IPS-NIHi7 (cell line): ENCODE results near the gene METTL17.
"Not testable (repeated sequence)": the region's sequence is repeated elsewhere in the genome, so short reads cannot be mapped to it uniquely, and the experiment has no call there.

Experiments
- DNase-seq: peaks from one replicate; pipeline ENCODE4 v3.0.0; 2012; ENCODE audit warnings: mixed read lengths; ENCODE audit errors: extremely low spot score

Gene METTL17, protein sequence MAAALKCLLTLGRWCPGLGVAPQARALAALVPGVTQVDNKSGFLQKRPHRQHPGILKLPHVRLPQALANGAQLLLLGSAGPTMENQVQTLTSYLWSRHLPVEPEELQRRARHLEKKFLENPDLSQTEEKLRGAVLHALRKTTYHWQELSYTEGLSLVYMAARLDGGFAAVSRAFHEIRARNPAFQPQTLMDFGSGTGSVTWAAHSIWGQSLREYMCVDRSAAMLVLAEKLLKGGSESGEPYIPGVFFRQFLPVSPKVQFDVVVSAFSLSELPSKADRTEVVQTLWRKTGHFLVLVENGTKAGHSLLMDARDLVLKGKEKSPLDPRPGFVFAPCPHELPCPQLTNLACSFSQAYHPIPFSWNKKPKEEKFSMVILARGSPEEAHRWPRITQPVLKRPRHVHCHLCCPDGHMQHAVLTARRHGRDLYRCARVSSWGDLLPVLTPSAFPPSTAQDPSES

DNA sequence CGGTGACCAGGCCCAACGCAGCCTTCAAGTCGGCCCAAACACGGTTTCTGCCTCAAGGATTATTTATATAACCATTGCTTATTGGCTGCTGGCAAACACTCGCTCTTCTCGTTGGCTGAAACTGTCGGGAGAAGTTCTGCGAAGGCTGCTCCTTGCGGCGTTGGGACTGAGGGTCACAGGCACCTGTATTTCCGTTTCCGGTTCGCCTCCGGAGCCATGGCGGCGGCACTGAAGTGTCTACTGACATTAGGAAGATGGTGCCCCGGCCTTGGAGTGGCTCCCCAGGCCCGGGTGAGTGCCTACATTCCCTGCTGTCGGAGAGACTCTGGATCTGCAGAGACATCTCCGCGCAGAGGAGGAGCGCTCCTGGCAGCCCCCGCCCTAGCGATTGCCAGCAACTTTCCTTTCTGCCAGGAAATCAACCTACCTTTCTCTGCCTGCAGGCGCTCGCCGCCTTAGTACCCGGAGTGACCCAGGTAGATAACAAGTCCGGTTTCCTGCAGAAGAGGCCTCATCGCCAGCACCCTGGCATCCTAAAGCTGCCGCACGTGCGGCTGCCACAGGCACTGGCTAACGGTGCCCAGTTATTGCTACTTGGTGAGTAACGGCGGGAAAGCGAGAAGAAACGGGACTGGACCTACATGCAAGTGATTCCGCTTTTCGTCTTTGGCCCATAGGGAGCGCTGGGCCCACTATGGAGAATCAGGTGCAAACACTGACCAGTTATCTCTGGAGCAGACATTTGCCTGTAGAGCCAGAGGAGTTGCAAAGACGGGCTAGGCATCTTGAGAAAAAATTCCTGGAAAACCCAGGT lies at the start of gene METTL17:
Gene METTL17, plus strand, starts transcription at position 194 of the 814 bp plus-strand sequence. Its CDS starts 23 bp downstream, at position 217.
- peak; percentile 93 for DNase-seq

DNA sequence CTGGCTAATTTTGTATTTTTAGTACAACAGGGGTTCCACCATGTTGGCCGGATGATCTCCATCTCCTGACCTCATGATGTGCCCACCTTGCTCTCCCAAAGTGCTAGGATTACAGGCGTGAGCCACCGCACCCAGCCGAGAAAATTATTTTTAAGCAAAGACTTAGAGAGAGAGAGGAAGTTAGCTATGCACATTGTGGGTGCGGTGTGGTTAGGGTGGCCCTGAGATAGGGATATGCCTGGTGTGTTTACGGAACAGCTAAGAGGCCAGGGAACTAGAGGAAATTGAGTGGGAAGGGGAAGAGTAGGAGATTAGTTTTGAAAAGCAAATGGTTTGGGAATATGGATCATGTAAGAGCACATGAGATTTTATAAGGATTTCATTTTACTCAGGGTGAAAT lies 44.6 kb upstream of the METTL17 start:
- not testable (repeated sequence) for DNase-seq

DNA sequence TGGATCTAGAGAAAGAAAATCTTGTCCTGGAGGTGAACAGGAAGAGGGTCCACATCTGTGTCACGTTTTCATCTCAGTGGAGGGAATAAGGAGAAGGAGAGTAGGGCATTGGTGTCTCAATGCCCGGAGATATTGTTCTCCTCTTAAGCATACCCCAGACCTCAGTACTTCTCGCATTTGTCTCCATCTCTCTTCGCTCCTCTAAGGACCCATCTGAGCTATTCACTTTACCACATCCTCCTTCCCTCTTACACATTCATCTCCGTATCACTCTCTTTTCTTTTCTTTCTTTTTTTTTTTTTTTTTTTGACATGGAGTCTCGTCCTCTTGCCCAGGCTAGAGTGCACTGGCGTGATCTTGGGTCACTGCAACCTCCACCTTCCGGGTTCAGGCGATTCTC lies 43.1 kb upstream of the METTL17 start:
- DNase-seq: not testable (repeated sequence)

DNA sequence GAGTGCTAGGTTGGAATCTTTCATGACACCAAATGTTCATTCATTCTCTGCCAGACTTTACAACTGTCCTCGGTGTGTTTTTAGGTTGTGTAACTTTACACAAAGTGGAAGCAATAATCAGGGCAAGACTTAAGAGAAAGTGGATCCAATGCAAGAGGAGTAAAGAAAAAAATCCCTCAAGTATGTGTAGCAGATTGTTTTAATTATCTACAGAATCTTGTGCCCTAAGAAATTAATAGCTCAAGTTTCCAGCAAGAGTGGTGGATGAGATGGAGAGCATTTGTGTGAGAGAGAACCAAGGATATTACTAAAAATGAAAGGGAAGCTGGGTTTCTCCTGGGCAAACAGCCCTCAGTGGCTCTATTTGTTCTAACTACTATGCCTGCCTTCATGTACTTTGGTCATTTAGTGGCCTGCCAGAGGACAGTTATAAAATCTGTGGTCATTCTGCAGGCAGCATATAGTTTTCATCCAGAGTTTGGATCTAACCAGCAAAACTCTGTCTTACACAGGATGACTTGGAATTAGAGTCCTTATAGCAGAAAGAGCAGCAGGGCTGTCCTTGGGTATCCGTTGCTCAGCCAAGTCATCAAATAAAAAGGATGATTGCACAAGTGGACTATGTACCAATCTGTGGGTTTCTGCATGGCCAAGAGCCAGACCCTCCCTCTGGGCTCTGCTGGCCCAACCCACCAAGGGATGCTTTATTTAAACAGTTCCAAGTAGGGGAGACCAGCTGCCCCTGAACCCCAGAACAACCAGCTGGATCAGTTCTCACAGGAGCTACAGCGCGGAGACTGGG lies 34.8 kb upstream of the METTL17 start, which contains the start of gene RNASE2:
Gene RNASE2, plus strand, starts transcription at position 752 of the 802 bp plus-strand sequence. CDS start 285 bp downstream, outside the sequence.
- not testable (repeated sequence) for DNase-seq

DNA sequence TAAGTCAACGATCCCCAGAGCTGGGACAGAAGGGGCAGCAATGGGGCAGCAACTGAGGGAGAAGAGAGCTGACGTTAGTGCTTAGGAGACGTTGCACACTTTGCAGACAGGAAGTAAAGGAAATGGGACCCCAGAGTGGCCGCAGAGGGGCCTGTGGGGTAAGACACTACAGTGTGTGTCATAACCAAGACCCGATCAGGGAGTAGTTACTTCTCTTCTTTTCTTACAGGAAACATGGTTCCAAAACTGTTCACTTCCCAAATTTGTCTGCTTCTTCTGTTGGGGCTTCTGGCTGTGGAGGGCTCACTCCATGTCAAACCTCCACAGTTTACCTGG lies 34.3 kb upstream of the METTL17 start:
- not testable (repeated sequence) for DNase-seq

DNA sequence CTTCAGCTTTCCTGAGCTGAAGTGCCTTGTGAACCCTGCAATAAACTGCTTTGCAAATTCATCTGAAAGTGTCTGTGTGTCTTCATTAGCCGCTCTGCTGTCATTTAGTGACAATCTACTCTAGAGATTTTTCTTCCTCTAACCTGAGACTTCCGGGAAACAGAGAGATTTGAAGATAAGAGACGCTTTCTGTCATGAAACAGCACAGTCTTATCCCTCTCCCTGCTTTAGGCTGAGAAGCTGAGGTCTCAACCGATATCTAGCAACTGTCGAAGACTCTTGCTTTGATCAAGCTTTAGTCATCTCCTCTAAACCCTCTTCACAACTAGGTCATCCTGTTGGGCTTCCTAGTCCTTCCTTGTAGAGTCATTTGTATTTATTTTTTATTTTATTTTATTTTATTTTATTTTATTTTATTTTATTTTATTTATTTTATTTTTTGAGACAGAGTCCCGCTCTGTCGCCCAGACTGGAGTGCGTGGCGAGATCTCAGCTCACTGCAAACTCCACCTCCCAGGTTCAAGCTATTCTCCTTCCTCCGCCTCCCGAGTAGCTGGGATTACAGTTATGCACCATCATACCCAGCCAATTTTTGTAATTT lies 33.3 kb upstream of the METTL17 start:
- DNase-seq: no peak

DNA sequence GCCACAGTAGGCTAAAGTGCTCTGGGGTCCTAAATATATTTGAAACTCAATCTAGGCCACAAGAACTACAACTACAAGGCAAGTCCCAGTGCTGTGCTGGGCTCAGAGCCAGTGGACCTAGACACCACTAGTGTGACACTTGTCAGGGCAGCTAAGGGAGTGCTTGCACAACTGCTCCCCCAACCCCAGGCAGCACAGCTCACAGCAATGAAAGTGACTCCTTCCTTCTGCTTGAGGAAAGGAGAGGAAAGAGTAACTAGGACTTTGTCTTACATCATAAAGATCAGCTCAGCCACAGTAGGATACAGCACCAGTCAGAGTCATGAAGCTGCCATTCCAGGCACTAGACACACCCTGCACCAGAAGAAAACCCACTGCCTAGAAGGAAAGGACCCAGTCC lies 30.8 kb upstream of the METTL17 start:
- not testable (repeated sequence) for DNase-seq

DNA sequence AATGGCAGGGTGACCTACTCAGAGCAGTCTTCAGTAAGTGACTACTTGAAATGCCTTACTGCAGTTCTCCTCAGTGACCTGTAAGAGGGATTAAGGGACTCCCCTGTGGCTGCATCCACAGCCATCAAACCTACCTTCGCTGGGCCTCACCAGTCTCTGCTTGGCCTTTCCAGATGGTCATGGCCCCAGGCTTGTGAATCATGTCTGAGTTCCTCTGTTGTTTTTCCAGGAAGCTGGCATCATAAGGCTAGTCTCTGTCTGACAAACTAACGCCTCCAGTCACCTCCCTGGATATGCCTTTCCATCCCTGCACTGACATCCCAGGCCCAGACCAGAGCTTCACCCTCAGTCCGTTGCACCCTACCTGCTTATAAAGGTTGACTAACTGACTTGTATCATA lies 20.4 kb upstream of the METTL17 start:
- DNase-seq: no peak

DNA sequence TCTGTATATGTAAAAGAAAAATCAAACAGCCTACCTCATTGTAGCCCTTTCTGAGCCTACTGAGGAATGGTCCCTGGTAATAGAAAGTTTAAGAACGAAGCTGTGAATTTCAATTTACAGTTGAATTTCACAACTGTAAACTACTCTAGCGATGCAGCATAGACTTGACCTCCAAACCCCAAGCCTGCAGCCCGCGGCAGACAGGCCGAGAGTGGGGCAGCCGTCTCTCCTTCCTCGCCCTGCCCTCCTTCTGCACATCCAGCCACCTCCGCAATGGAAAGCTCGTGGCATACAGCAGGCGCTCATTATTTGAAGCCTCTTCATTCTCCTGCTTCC lies 19.2 kb upstream of the METTL17 start:
- no peak for DNase-seq

DNA sequence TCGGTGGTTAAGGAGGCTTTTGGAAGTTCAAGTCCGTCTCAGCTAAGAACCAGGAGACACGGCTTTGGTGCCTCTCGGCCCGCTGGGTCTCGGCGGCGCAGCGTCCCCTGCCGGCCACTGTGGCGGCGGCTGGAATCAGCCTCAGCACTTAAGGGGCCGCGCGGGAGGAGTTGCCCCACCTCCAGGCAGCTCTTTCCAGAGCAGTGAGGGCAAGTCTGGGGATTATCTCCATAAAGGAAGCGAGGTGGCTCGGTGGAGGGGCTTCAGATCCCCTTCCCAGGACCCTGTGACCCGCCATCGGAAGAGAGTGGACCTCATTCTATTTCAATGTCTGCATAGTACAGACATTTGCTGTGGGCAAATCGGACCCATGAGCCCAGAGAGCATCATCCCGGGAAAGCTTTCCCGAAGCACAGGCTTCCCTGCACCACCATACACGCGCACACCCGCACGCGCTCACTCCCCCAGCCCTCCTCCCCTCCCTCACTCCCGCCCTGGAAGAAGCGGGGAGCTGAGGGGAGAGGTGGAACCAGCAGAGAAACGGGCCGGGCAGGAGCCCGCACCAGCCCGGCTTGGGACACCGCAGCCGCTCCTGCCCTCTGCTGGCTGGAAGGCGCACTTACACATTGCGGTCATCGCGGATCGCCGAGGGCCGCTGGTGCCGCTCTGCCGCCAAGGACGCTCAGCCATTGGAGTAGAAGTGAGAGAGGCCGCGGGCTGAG lies 18.6 kb upstream of the METTL17 start:
- DNase-seq: peak; percentile 92

DNA sequence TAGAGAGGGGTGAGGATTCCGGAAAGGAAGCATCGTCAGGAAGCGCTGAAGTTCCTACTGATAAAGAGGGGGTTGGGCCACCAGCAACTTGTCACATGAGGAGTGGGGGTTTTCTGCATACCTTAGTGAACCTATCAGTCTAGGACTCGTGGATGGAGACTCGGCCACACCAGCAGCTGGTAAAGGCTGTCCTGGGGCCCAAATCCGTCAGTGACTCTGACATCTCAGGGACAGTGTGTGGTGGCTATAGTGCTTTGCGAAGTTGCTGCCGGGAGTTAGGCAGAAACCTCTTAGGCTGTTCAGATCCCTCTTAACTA lies 18.1 kb upstream of the METTL17 start:
- no peak for DNase-seq

DNA sequence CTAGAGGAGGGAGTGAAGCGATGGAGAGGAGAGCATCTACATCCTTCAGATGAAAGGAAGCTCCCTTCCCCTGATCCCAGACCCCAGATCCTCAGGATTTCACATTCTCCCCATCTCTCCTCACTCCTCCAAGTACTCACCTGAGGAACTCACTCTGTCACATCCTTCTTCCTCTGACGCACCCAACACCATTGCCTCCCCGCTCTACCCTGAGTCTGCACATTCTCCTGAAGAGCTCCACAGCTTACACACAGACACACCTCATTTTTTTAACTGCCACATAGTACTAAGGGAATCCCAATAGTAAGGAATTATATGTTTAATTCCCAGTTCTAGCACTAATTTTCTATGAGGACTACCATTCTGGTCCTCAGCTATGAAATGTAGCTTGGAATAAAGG lies 16.3 kb upstream of the METTL17 start:
- no peak for DNase-seq

DNA sequence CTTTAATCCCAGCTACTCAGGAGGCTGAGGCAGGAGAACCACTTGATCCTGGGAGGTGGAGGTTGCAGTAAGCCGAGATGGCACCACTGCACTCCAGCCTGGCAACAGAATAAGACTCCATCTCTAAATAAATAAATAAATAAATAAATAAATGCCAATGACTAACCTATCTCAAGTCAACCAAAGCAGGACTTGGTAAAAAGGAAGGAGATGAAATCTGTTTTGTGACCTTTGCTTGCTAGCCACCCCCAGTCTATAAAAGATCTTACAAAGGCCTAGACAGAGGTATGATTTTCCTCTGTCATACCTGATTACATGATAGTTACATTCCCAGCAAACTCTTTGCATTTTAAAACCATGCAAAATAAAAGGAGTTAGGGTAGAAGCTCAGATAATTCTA lies 13.5 kb upstream of the METTL17 start:
- no peak for DNase-seq

DNA sequence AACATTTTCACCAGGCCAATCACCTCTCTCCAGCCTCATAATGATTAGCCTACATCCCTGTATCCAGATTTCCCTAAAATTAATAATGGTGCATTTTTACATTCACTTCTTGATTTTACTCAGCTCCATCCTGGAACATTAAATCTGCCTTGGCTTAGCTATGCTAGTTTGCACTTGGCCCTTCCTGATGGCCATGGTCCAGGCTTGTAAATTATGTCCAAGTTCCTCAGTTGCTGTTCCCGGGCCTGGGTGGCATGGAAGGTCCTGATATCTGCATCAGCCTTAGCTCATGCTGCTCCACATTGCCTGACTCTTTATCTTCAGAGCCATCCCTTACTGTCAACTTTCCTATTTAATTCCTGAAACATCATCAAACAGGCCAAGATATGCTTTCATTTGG lies 11.1 kb upstream of the METTL17 start:
- no peak for DNase-seq

DNA sequence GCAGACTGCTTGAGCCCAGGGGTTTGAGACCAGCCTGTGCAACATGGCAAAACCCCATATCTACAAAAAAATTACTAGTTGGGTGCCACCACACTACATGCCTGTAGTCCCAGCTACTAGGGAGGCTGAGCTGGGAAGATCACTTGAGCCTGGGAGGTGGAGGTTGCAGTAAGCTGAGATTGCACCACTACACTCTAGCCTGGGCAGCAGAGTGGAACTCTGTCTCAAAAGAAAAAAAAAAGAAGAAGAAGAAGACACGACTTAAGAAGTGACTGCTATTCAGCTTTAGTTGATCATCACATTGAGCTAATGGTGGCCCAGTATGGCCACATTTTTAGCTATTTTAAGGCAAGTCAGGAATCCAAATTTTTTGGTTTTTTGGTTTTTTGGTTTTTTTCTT lies 8.9 kb upstream of the METTL17 start:
- no peak for DNase-seq

DNA sequence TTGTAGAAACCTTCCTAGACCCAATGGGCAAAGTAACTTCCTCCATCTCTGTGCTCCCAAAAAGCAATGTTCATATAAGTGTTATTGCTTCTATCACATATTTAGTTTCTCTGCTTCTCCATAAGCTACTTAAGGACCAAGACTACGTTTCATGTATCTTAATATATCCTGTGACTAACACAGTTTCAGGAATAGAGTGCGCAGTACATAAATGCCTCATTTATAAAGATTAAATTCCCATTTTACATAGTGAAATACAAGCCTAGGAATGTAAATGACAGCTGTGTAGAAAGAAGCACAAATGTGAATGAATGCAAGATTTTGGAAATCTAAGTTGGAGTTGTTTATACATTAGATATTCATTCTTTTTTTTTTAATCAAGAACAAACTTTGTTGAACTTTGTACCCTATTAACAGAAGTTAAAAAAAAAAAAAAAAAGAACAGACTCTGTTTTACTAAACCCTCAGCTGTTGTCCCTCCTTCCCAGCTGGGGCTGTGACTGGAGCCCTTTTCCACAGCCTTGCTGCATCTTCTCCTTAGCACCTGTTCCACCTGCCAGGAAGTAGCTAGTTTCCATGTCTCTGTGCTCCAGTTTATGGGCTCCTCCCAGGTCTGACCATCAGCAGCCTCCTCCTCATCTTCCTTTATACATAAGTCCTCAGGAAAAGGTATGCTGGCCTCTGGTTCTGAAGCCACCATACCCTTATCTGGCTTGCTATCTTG lies 7.0 kb upstream of the METTL17 start:
- DNase-seq: no peak

DNA sequence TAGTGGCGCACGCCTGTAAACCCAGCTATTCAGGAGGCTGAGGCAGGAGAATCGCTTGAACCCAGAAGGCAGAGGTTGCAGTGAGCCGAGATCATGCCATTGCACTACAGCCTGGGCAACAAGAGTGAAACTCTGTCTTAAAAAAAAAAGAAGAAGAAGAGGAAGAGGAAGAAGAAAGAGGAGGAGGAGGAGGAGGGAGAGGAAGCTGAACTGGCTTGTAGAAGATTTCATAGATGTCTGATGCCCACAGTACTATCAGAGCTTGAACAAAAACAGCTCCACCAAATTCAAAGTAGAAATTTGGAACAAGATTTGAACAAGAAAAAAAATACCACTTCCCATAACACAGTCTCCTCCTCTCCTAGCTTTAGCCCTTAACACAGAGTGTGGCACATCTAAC lies 4.1 kb upstream of the METTL17 start:
- not testable (repeated sequence) for DNase-seq

DNA sequence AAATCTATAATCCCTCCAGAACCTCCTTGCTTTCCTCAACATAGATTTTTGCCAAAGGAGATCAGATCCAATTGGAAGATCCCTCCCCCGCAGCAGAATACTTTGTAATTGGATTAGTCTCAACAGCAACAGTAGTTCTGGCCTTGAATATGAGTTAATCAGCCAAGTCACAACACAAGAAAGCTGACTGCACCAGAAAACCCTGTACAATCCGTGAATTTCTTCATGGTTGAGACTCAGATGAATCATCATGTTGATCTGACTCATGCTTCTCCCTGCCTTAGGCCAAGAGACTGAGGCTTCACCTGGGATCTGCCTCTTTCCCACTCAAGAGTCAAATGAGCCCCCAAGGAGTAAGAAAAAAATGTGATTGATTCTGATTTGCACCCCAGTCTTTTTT lies 3.0 kb upstream of the METTL17 start:
- DNase-seq: no peak

DNA sequence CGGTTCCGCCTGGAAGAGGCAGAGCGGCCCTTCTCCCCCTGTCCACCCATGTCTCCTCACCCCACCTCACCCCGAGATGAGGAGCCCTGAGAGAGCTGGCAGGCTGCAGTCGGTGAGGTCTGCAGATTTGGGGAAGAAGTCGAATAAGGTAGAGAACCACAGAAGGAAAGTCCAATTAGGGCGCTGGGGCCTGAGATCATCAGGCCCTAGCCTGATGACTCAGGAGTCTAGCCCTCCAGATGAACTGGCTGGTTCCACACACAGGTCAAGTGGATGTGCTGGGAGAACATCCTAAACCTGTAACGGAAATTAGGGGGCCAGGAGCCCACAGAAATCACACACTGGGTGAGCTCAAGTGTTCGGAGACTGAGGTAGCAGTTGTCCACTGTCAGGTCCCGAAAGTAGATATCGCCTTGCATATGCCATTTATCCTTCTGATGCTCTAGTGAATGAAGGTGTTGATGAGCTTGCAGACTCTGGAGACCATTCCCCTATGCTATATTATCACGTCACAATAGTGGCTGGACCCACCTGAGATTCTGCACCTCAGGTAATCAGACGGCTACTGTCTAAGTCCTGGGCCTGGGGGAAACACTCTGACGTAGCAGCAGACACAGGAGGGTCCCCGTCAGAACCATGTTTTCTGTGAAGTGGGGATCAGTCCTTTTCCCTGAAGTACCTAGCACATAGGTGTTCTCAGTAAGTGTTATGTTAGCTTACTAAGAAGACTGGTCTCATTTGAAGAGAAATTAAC lies 886 bp upstream of the METTL17 start:
- DNase-seq: no peak

DNA sequence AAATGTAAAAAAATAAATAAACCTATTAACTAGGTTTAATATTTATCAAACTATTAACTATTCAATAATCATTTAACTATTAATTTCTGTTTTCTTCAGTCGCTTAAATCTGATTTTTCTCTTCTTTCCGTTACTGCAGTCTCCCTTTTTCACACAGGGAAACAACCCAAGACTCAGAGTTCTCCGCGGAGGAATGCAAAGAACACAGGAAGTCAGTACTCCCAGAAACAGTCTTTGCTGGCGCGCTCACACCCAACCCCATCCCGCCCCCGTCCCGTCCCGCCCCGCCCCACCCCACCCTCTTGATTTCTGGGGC lies 351 bp upstream of the METTL17 start:
- no peak for DNase-seq
